ENCODE measurements around the gene UGT1A5. TPM values are rescaled to one million over a fixed set of nuclear protein-coding genes. Genes with fewer than 3 reads are reported as not detected.

UGT1A5 gene
- polyA plus RNA-seq, 1 of the 3 experiments (the other 2 are of a cell fraction), result not detected

DNA sequence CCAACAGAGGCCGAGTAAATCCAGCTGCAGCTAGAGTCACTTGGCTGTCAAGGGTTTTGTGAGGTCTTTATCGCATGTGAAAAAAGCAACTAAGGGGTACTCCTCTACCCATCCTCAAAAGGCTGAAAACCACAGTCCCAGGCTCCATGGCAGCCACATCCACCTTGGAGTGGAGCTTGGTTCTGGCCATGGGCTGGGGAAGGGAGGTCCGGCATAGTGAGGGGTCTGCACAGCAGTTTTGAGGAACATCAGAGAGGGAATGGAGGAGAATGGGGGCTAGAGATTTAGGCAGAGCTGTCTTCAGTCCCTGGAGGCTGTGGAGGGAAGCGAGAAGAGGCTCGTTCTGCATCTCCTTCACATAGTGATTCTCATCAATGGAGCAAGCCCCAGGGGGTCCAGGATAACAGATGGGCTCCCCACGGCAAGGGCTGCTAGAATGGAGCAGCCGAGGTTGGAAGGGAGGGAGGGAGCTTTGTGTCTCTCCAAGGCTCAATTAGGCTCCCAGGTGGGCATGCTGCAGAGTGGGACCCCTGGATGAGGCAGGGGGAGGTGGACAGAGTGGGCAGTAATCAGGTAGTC lies 86.5 kb downstream of the UGT1A5 start:
- TF ChIP-seq FOXM1 (IDR thresholded peaks at IDR 0.05; ENCODE audit: low read depth) (no peak), RXRA (IDR thresholded peaks at IDR 0.05; ENCODE audit: borderline replicate concordance, low read depth) (no peak), MXI1 (IDR thresholded peaks at IDR 0.05; ENCODE audit: low read depth, low read length) (no peak), SMC3 (IDR thresholded peaks at IDR 0.05; ENCODE audit: low read depth, low read length) (no peak), FOXJ3 (CRISPR knock-in tag; IDR thresholded peaks at IDR 0.05) (no peak), GATA2 (CRISPR knock-in tag; IDR thresholded peaks at IDR 0.05) (no peak), TCF12 (IDR thresholded peaks at IDR 0.05) (no peak), FOSL2 (IDR thresholded peaks at IDR 0.05; ENCODE audit: borderline replicate concordance, low read depth) (no peak)
- TF ChIP-seq, protein P1, sequence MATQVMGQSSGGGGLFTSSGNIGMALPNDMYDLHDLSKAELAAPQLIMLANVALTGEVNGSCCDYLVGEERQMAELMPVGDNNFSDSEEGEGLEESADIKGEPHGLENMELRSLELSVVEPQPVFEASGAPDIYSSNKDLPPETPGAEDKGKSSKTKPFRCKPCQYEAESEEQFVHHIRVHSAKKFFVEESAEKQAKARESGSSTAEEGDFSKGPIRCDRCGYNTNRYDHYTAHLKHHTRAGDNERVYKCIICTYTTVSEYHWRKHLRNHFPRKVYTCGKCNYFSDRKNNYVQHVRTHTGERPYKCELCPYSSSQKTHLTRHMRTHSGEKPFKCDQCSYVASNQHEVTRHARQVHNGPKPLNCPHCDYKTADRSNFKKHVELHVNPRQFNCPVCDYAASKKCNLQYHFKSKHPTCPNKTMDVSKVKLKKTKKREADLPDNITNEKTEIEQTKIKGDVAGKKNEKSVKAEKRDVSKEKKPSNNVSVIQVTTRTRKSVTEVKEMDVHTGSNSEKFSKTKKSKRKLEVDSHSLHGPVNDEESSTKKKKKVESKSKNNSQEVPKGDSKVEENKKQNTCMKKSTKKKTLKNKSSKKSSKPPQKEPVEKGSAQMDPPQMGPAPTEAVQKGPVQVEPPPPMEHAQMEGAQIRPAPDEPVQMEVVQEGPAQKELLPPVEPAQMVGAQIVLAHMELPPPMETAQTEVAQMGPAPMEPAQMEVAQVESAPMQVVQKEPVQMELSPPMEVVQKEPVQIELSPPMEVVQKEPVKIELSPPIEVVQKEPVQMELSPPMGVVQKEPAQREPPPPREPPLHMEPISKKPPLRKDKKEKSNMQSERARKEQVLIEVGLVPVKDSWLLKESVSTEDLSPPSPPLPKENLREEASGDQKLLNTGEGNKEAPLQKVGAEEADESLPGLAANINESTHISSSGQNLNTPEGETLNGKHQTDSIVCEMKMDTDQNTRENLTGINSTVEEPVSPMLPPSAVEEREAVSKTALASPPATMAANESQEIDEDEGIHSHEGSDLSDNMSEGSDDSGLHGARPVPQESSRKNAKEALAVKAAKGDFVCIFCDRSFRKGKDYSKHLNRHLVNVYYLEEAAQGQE (IDR thresholded peaks at IDR 0.05; ENCODE audit: low read depth, low read length), result no peak
- Histone ChIP-seq H3F3A (replicated peaks; ENCODE audit: insufficient read depth) (no peaks in the 10 kb centered on the region), H3K36me3 (replicated peaks in 1 of 2; ENCODE audit: control insufficient read depth in 1 of 2, insufficient read depth in 2 of 2, low read length in 1 of 2) (no peaks in the 10 kb centered on the region), H3K9me3 (no peaks in the 10 kb centered on the region), H3K4me1 (ENCODE audit: control insufficient read depth in 1 of 2, insufficient read depth in 2 of 2, low read depth in 1 of 2, low read length in 1 of 2) (no peaks in the 10 kb centered on the region), H2AFZ (ENCODE audit: low read depth) (no peak overlapping the region), H4K20me1 (ENCODE audit: insufficient read depth) (no peaks in the 10 kb centered on the region), H3K27me3 (ENCODE audit: insufficient read depth) (no peaks in the 10 kb centered on the region), H3K4me2 (no peak overlapping the region), H3K9ac (no peak overlapping the region), H3K27ac (ENCODE audit: low read depth in 2 of 2, low read length in 1 of 2) (no peak overlapping the region), H3K9me2 (no peaks in the 10 kb centered on the region), H3K4me3 (ENCODE audit: low read depth in 2 of 2, low read length in 1 of 2) (no peak overlapping the region), H3K79me2 (ENCODE audit: insufficient read depth) (no peaks in the 10 kb centered on the region)
- CTCF ChIA-PET, result interaction anchor here (0.5 kb wide), 1 partner anchor 1083 kb away, joined by 3 read pairs; no protein-coding TSS in a partner anchor
- no peak for DNase-seq
- POLR2A ChIA-PET, result no interaction called here
- WGBS (ENCODE audit: low lambda C conversion rate), result 50% methylated on average over 6 of the region's 7 CpGs

DNA sequence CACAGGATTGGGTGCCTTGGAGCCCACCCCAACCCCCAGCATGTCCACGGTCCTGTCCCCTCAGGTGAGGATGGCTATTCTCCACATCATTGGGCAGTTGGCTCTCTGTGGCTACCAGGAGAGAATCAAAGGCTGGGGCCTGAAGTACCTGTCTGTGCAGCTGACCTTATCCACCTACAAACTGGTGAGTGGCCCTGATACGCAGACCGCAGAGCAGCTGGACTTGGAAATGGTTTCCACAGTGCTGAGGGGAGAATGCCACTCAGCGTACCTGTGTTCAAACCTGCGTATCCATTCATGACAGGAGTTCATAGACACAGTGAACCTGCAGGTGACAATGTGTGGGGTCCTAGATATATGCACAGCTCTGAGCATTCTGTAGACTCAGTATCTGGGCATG lies 87.0 kb downstream of the UGT1A5 start:
- no peaks in the 10 kb centered on the region for H4K20me1 ChIP-seq (ENCODE audit: insufficient read depth)
- no peaks in the 10 kb centered on the region for H3F3A ChIP-seq (replicated peaks; ENCODE audit: insufficient read depth)
- H3K4me3 ChIP-seq (ENCODE audit: low read depth in 2 of 2, low read length in 1 of 2), result no peak overlapping the region
- POLR2A ChIA-PET, result no interaction called here
- H3K27ac ChIP-seq (ENCODE audit: low read depth in 2 of 2, low read length in 1 of 2), result no peak overlapping the region
- H3K9ac ChIP-seq, result no peak overlapping the region
- H3K27me3 ChIP-seq (ENCODE audit: insufficient read depth), result no peaks in the 10 kb centered on the region
- DNase-seq, result no peak
- no peaks in the 10 kb centered on the region for H3K9me2 ChIP-seq
- no peak overlapping the region for H3K4me2 ChIP-seq
- no peaks in the 10 kb centered on the region for H3K79me2 ChIP-seq (ENCODE audit: insufficient read depth)
- no peaks in the 10 kb centered on the region for H3K36me3 ChIP-seq (replicated peaks in 1 of 2; ENCODE audit: control insufficient read depth in 1 of 2, insufficient read depth in 2 of 2, low read length in 1 of 2)
- H2AFZ ChIP-seq (ENCODE audit: low read depth), result no peak overlapping the region
- H3K4me1 ChIP-seq (ENCODE audit: control insufficient read depth in 1 of 2, insufficient read depth in 2 of 2, low read depth in 1 of 2, low read length in 1 of 2), result no peaks in the 10 kb centered on the region
- WGBS (ENCODE audit: low lambda C conversion rate), result 34% methylated on average over 3 of the region's 5 CpGs
- TF ChIP-seq MXI1 (IDR thresholded peaks at IDR 0.05; ENCODE audit: low read depth, low read length), result no peak
- H3K9me3 ChIP-seq, result no peaks in the 10 kb centered on the region
- CTCF ChIA-PET, result interaction anchor here (0.5 kb wide), 1 partner anchor 1083 kb away, joined by 3 read pairs; no protein-coding TSS in a partner anchor
